ENCODE data around the gene GSK3A.

DNA sequence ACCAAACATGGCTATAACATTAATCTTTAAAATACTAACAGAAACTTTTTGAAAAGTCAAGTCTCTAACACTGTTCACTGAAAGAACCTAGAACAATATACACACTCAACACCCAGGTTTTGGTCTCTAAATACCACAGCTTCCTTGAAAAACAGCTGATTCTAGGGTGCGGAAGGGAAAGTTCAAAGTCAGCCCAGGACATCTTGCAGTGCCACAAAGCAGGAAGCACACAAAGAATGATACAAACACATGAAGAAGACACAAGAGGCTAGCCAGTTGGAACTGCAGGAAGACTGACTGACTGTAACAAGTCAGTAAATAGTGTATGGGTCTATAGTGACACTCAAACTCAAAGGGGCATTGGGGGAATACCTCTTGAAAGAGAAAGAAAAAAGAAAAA lies 29.5 kb downstream of the GSK3A start:
- TF ChIP-seq, protein P1, sequence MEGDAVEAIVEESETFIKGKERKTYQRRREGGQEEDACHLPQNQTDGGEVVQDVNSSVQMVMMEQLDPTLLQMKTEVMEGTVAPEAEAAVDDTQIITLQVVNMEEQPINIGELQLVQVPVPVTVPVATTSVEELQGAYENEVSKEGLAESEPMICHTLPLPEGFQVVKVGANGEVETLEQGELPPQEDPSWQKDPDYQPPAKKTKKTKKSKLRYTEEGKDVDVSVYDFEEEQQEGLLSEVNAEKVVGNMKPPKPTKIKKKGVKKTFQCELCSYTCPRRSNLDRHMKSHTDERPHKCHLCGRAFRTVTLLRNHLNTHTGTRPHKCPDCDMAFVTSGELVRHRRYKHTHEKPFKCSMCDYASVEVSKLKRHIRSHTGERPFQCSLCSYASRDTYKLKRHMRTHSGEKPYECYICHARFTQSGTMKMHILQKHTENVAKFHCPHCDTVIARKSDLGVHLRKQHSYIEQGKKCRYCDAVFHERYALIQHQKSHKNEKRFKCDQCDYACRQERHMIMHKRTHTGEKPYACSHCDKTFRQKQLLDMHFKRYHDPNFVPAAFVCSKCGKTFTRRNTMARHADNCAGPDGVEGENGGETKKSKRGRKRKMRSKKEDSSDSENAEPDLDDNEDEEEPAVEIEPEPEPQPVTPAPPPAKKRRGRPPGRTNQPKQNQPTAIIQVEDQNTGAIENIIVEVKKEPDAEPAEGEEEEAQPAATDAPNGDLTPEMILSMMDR (IDR thresholded peaks at IDR 0.05; ENCODE audit: low read depth, low read length), result no peak
- TF ChIP-seq EZH2phosphoT487 (IDR thresholded peaks at IDR 0.05; ENCODE audit: low read depth), result no peak
